HEK293T (cell line): ENCODE measurements around the gene LAG3.

Experiments
- CTCF ChIA-PET: fragments of 350-600 bp; formaldehyde crosslinking; extraction: SDS; loops from one replicate; lab custom pipeline; 2021; ENCODE audit warnings: antibody characterized with exemption, inconsistent platforms; lab: Yijun Ruan, JAX
- POLR2A ChIA-PET: fragments of 350-600 bp; formaldehyde crosslinking; extraction: SDS; loops from one replicate; lab custom pipeline; 2020; ENCODE audit warnings: antibody characterized with exemption, inconsistent platforms; lab: Yijun Ruan, JAX
- DNase-seq: peaks from one replicate; pipeline ENCODE4 v3.0.0; 2012; ENCODE audit warnings: mixed read lengths; ENCODE audit errors: extremely low spot score
- ARNT ChIP-seq: fragments of 450-650 bp; IDR thresholded peaks from 2 replicates; pipeline ENCODE4 v1.6.1; 2017; ENCODE audit warnings: mild to moderate bottlenecking
- BHLHE40 ChIP-seq: fragments of 450-650 bp; IDR thresholded peaks from 2 replicates; pipeline ENCODE4 v1.6.1; 2016; ENCODE audit warnings: mild to moderate bottlenecking, moderate library complexity, borderline replicate concordance
- CTBP1 ChIP-seq: fragments of 450-650 bp; IDR thresholded peaks from 2 replicates; pipeline ENCODE4 v1.6.1; 2016; ENCODE audit warnings: borderline replicate concordance
- ELF4 ChIP-seq: fragments of 450-650 bp; IDR thresholded peaks from 2 replicates; pipeline ENCODE4 v1.6.1; 2017; ENCODE audit warnings: antibody characterized with exemption
- FOXA1 ChIP-seq: fragments of 450-650 bp; IDR thresholded peaks from 2 replicates; pipeline ENCODE4 v1.6.1; 2016; ENCODE audit warnings: mild to moderate bottlenecking
- FOXK2 ChIP-seq: fragments of 450-650 bp; IDR thresholded peaks from 2 replicates; pipeline ENCODE4 v1.6.1; 2016; ENCODE audit warnings: mild to moderate bottlenecking
- FOXM1 ChIP-seq: fragments of 450-650 bp; IDR thresholded peaks from 2 replicates; pipeline ENCODE4 v1.6.1; 2017; ENCODE audit warnings: mild to moderate bottlenecking, borderline replicate concordance
- HDGF ChIP-seq: fragments of 450-650 bp; IDR thresholded peaks from 2 replicates; pipeline ENCODE4 v1.6.1; 2017; ENCODE audit warnings: antibody characterized with exemption, borderline replicate concordance
- L3MBTL2 ChIP-seq: fragments of 450-650 bp; conservative IDR thresholded peaks from 2 replicates; pipeline ENCODE4 v1.6.1; 2016; ENCODE audit warnings: mild to moderate bottlenecking
- LEF1 ChIP-seq: fragments of 450-650 bp; IDR thresholded peaks from 2 replicates; pipeline ENCODE4 v1.6.1; 2017; ENCODE audit warnings: mild to moderate bottlenecking, borderline replicate concordance
- NFRKB ChIP-seq: fragments of 450-650 bp; IDR thresholded peaks from 2 replicates; pipeline ENCODE4 v1.6.1; 2016; ENCODE audit warnings: mild to moderate bottlenecking, moderate library complexity
- PKNOX1 ChIP-seq: fragments of 450-650 bp; IDR thresholded peaks from 2 replicates; pipeline ENCODE4 v1.6.1; 2016
- SP1 ChIP-seq: fragments of 450-650 bp; IDR thresholded peaks from 2 replicates; pipeline ENCODE4 v1.6.1; 2017
- SUZ12 ChIP-seq: fragments of 450-650 bp; IDR thresholded peaks from 2 replicates; pipeline ENCODE4 v1.6.1; 2016; ENCODE audit warnings: mild to moderate bottlenecking
- TARDBP ChIP-seq: fragments of 450-650 bp; IDR thresholded peaks from 2 replicates; pipeline ENCODE4 v1.6.1; 2016
- ZNF384 ChIP-seq: fragments of 450-650 bp; IDR thresholded peaks from 2 replicates; pipeline ENCODE4 v1.6.1; 2016

Gene LAG3

GRCh38 chr12:6824085-6824775, 51.9 kb downstream of the LAG3 start:
- no peak for DNase-seq
- ChIA-PET POLR2A (interaction anchor here (0.5 to 5.7 kb wide), 8 partner anchors 27 to 211 kb away, joined by 3 to 73 read pairs (median 5); partner anchors contain the start of genes CDCA3, COPS7A, MLF2 and PTMS), CTCF (interaction anchor here (0.5 to 2.5 kb wide), 7 partner anchors 11 to 154 kb away, joined by 3 to 28 read pairs (median 4); partner anchors contain the start of gene MLF2)
- no peak for TF ChIP-seq NFRKB
- no peak for TF ChIP-seq ZNF384
- TF ChIP-seq TARDBP, result no peak
- no peak for TF ChIP-seq L3MBTL2
- no peak for TF ChIP-seq SP1
- no peak for TF ChIP-seq ARNT
- no peak for TF ChIP-seq BHLHE40
- no peak for TF ChIP-seq CTBP1
- no peak for TF ChIP-seq LEF1
- TF ChIP-seq FOXM1, result no peak
- TF ChIP-seq SUZ12, result no peak
- no peak for TF ChIP-seq FOXK2
- no peak for TF ChIP-seq ELF4
- no peak for TF ChIP-seq HDGF
- no peak for TF ChIP-seq PKNOX1
- TF ChIP-seq FOXA1, result no peak

GRCh38 chr12:6824901-6825381, 52.6 kb downstream of the LAG3 start:
- POLR2A ChIA-PET, result interaction anchor here (0.5 to 5.7 kb wide), 10 partner anchors 16 to 212 kb away, joined by 3 to 73 read pairs (median 6); partner anchors contain the start of genes CDCA3, COPS7A, GNB3 and MLF2
- CTCF ChIA-PET, result interaction anchor here (0.5 to 2.5 kb wide), 16 partner anchors 8 to 454 kb away, joined by 3 to 28 read pairs (median 4); partner anchors contain the start of genes CDCA3, MLF2 and PTMS
- no peak for DNase-seq
- TF ChIP-seq ZNF384 (no peak), TARDBP (no peak), HDGF (no peak), FOXA1 (no peak), SUZ12 (no peak), LEF1 (no peak)

GRCh38 chr12:6825398-6826124, 53.2 kb downstream of the LAG3 start:
- peak; percentile 85 for DNase-seq
- ChIA-PET CTCF (interaction anchor here (0.5 to 2.5 kb wide), 15 partner anchors 8 to 455 kb away, joined by 3 to 28 read pairs (median 3); partner anchors contain the start of genes CDCA3, MLF2 and PTMS), POLR2A (interaction anchor here (1.0 to 5.7 kb wide), 9 partner anchors 15 to 136 kb away, joined by 3 to 73 read pairs (median 8); partner anchors contain the start of genes CDCA3, COPS7A, GNB3 and MLF2)
- TF ChIP-seq BHLHE40 (no peak), SP1 (no peak), CTBP1 (no peak), LEF1 (no peak), FOXM1 (no peak), HDGF (no peak), PKNOX1 (no peak), NFRKB (no peak), ARNT (no peak), TARDBP (no peak), FOXK2 (no peak), FOXA1 (no peak), ZNF384 (no peak), ELF4 (no peak), SUZ12 (no peak)

- POLR2A ChIA-PET, result interaction anchor here (1.7 to 5.5 kb wide), 4 partner anchors 14 to 103 kb away, joined by 8 to 49 read pairs (median 36); partner anchors contain the start of genes CDCA3, COPS7A, GNB3 and MLF2
- CTCF ChIA-PET, result interaction anchor here (1.6 to 2.5 kb wide), 3 partner anchors 68 to 73 kb away, joined by 7 to 28 read pairs (median 10); partner anchors contain the start of gene MLF2
- TF ChIP-seq FOXM1 (no peak), CTBP1 (no peak), L3MBTL2 (no peak), ELF4 (no peak), FOXA1 (no peak), ARNT (no peak), PKNOX1 (no peak)
- no peak for DNase-seq
Observed at GRCh38 chr12:6826125-6826733, 53.9 kb downstream of the LAG3 start.
